HG03064 (cell line): ENCODE data around the gene CES3.

Source experiments
- ATAC-seq: cut with Tn5 transposase; IDR thresholded peaks from one replicate; pipeline ENCODE4 v1.9.1; 2021; ENCODE audit warnings: low read depth; ENCODE audit not compliant: unreplicated experiment

Gene CES3

GRCh38 chr16:66961065-66961744 lies at the start of gene CES3:
Gene CES3, plus strand, starts transcription at chr16:66961266. Its CDS starts 42 bp downstream, at chr16:66961308.
- ATAC-seq, result peak; percentile 63

GRCh38 chr16:66911801-66912200 lies 49.3 kb upstream of the CES3 start:
- no peak for ATAC-seq

- no peak for ATAC-seq
Measured at GRCh38 chr16:66913081-66913480, 48.0 kb upstream of the CES3 start.

GRCh38 chr16:66913711-66914110 lies 47.4 kb upstream of the CES3 start:
- no peak for ATAC-seq

- ATAC-seq, result no peak
Measured at GRCh38 chr16:66914541-66914940, 46.5 kb upstream of the CES3 start.

GRCh38 chr16:66915041-66915440 lies 46.0 kb upstream of the CES3 start:
- ATAC-seq, result no peak

- ATAC-seq, result no peak
Measured at GRCh38 chr16:66916518-66916917, 44.5 kb upstream of the CES3 start.

GRCh38 chr16:66917741-66918140 lies 43.3 kb upstream of the CES3 start:
- ATAC-seq, result no peak

- ATAC-seq, result no peak
Measured at GRCh38 chr16:66918355-66918754, 42.7 kb upstream of the CES3 start.

GRCh38 chr16:66918803-66919568 lies 42.1 kb upstream of the CES3 start, which contains the start of gene CDH16:
Gene CDH16, minus strand, starts transcription at chr16:66918885. Its CDS starts 820 bp downstream, at chr16:66918065.
- no peak for ATAC-seq

- ATAC-seq, result no peak
Measured at GRCh38 chr16:66919569-66920298, 41.3 kb upstream of the CES3 start.

GRCh38 chr16:66920299-66920590 lies 40.8 kb upstream of the CES3 start:
- ATAC-seq, result no peak

GRCh38 chr16:66920924-66921680 lies 40.0 kb upstream of the CES3 start:
- ATAC-seq, result no peak

GRCh38 chr16:66921729-66922450 lies 39.2 kb upstream of the CES3 start:
- no peak for ATAC-seq

GRCh38 chr16:66923247-66923731 lies 37.8 kb upstream of the CES3 start:
- no peak for ATAC-seq

GRCh38 chr16:66923866-66924265 lies 37.2 kb upstream of the CES3 start:
- no peak for ATAC-seq

GRCh38 chr16:66924527-66925321 lies 36.3 kb upstream of the CES3 start:
- ATAC-seq, result no peak

- no peak for ATAC-seq
Measured at GRCh38 chr16:66925322-66925840, 35.7 kb upstream of the CES3 start, which contains the start of gene RRAD. Gene RRAD, minus strand, starts transcription at chr16:66925535. Its CDS starts 356 bp downstream, at chr16:66925179.
